Glutamatergic neuron (in vitro differentiated cells): ENCODE results near the gene GJA5. TPM values are rescaled to one million over a fixed set of nuclear protein-coding genes. Genes with fewer than 3 reads are reported as not detected.

Source experiments
- DNase-seq: peaks from one replicate; pipeline ENCODE4 v3.0.0; 2022
- H3K27ac Mint-ChIP-seq: one replicate; pipeline ENCODE4 v1.8.0; 2020; ENCODE audit warnings: mild to moderate bottlenecking, mixed read lengths, inconsistent platforms; ENCODE audit not compliant: unreplicated experiment
- H3K27me3 Mint-ChIP-seq: one replicate; pipeline ENCODE4 v1.8.0; 2020; ENCODE audit warnings: mild to moderate bottlenecking, moderate library complexity, mixed read lengths, inconsistent platforms; ENCODE audit not compliant: unreplicated experiment
- H3K36me3 Mint-ChIP-seq: one replicate; pipeline ENCODE4 v1.8.0; 2020; ENCODE audit warnings: mild to moderate bottlenecking, mixed read lengths, inconsistent platforms; ENCODE audit not compliant: unreplicated experiment
- H3K4me1 Mint-ChIP-seq: one replicate; pipeline ENCODE4 v1.8.0; 2020; ENCODE audit warnings: mild to moderate bottlenecking, low read depth, mixed read lengths, inconsistent platforms; ENCODE audit not compliant: unreplicated experiment
- H3K4me3 Mint-ChIP-seq: one replicate; pipeline ENCODE4 v1.8.0; 2020; ENCODE audit warnings: mild to moderate bottlenecking, mixed read lengths, inconsistent platforms; ENCODE audit not compliant: unreplicated experiment
- H3K9me3 Mint-ChIP-seq: one replicate; pipeline ENCODE4 v1.8.0; 2020; ENCODE audit warnings: mild to moderate bottlenecking, moderate library complexity, mixed read lengths, inconsistent platforms; ENCODE audit not compliant: unreplicated experiment
- CTCF ChIP-seq: fragments of 200-600 bp; sonication (generic); IDR thresholded peaks from one replicate; pipeline ENCODE4 v1.5.0; 2021; ENCODE audit not compliant: partially characterized antibody, unreplicated experiment
- long read RNA-seq: library from polyadenylated mRNA; unstranded; transcript quantifications from one replicate; pipeline ENCODE4 v2.0.0, GENCODE V29; 2020; ENCODE audit not compliant: unreplicated experiment
- total RNA-seq: library from RNA; stranded (reverse); fragmentation: NEBNext Ultra II Directional; extraction: Animal tissue kit (Norgen Biotek cat#: 25700); gene quantifications from one replicate; pipeline ENCODE4 v1.2.1, GENCODE V29; 2021; ENCODE audit not compliant: unreplicated experiment

The GJA5 gene
- not detected for total RNA-seq
- long read RNA-seq, result 0 reads

GRCh38 chr1:147760481-147761260, at the start of gene GJA5:
Gene GJA5 (minus strand): TSS chr1:147760602. CDS start chr1:147759238, 1,364 bp downstream.
- TF ChIP-seq CTCF, result no peak
- Mint-ChIP-seq H3K27ac (no peak within 1 kb of the TSS), H3K4me3 (no peak within 1 kb of the TSS), H3K4me1 (no peaks in the 10 kb centered on the region), H3K36me3 (no peaks in the 10 kb centered on the region), H3K9me3 (no peaks in the 10 kb centered on the region), H3K27me3 (peaks cover 2% of the 10 kb centered on the region)
- DNase-seq, result no peak

- no peak overlapping the region for H3K27ac Mint-ChIP-seq
- TF ChIP-seq CTCF, result no peak
- peaks cover 3% of the 10 kb centered on the region for H3K9me3 Mint-ChIP-seq
- H3K36me3 Mint-ChIP-seq, result no peaks in the 10 kb centered on the region
- H3K4me1 Mint-ChIP-seq, result no peaks in the 10 kb centered on the region
- peaks cover 2% of the 10 kb centered on the region for H3K27me3 Mint-ChIP-seq
- H3K4me3 Mint-ChIP-seq, result no peak overlapping the region
- no peak for DNase-seq
These were observed 48.8 kb upstream of the GJA5 start for GRCh38 chr1:147809236-147809635.

- no peak overlapping the region for H3K4me3 Mint-ChIP-seq
- no peak for TF ChIP-seq CTCF
- H3K27ac Mint-ChIP-seq, result no peak overlapping the region
- no peaks in the 10 kb centered on the region for H3K36me3 Mint-ChIP-seq
- H3K9me3 Mint-ChIP-seq, result peaks cover 3% of the 10 kb centered on the region
- peaks cover 2% of the 10 kb centered on the region for H3K27me3 Mint-ChIP-seq
- H3K4me1 Mint-ChIP-seq, result no peaks in the 10 kb centered on the region
- no peak for DNase-seq
These were observed 47.6 kb upstream of the GJA5 start for GRCh38 chr1:147808025-147808424.

GRCh38 chr1:147807405-147807804, 47.0 kb upstream of the GJA5 start:
- H3K4me3 Mint-ChIP-seq, result no peak overlapping the region
- H3K9me3 Mint-ChIP-seq, result peaks cover 3% of the 10 kb centered on the region
- no peak for DNase-seq
- no peaks in the 10 kb centered on the region for H3K4me1 Mint-ChIP-seq
- no peak for TF ChIP-seq CTCF
- no peaks in the 10 kb centered on the region for H3K36me3 Mint-ChIP-seq
- H3K27me3 Mint-ChIP-seq, result peaks cover 2% of the 10 kb centered on the region
- H3K27ac Mint-ChIP-seq, result no peak overlapping the region

GRCh38 chr1:147804942-147805723, 44.7 kb upstream of the GJA5 start:
- Mint-ChIP-seq H3K36me3 (no peaks in the 10 kb centered on the region), H3K27me3 (peaks cover 2% of the 10 kb centered on the region), H3K4me1 (no peaks in the 10 kb centered on the region), H3K9me3 (peaks cover 2% of the 10 kb centered on the region), H3K4me3 (no peak overlapping the region), H3K27ac (no peak overlapping the region)
- no peak for DNase-seq
- TF ChIP-seq CTCF, result no peak
